Measurements from ENCODE around the gene TCF20.

Gene TCF20

GRCh38 chr22:42294034-42294985 lies 23.9 kb upstream of the TCF20 start:
- DNase-seq (ENCODE audit: low read depth, low spot score), result peak; percentile 47
- TF ChIP-seq, protein P1, sequence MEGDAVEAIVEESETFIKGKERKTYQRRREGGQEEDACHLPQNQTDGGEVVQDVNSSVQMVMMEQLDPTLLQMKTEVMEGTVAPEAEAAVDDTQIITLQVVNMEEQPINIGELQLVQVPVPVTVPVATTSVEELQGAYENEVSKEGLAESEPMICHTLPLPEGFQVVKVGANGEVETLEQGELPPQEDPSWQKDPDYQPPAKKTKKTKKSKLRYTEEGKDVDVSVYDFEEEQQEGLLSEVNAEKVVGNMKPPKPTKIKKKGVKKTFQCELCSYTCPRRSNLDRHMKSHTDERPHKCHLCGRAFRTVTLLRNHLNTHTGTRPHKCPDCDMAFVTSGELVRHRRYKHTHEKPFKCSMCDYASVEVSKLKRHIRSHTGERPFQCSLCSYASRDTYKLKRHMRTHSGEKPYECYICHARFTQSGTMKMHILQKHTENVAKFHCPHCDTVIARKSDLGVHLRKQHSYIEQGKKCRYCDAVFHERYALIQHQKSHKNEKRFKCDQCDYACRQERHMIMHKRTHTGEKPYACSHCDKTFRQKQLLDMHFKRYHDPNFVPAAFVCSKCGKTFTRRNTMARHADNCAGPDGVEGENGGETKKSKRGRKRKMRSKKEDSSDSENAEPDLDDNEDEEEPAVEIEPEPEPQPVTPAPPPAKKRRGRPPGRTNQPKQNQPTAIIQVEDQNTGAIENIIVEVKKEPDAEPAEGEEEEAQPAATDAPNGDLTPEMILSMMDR (IDR thresholded peaks at IDR 0.05; ENCODE audit: low read depth, low read length), result no peak
- in situ Hi-C loops (cut with HindIII; ENCODE audit: low sequenced_read_pairs), result no loop called here
- H3K4me3 ChIP-seq (ENCODE audit: low read depth, low read length), result no peak overlapping the region

- in situ Hi-C loops (cut with HindIII; ENCODE audit: low sequenced_read_pairs), result no loop called here
- TF ChIP-seq, protein P1 (IDR thresholded peaks at IDR 0.05; ENCODE audit: low read depth, low read length), result no peak
- H3K4me3 ChIP-seq (ENCODE audit: low read depth, low read length), result no peak overlapping the region
- no peak for DNase-seq (ENCODE audit: low read depth, low spot score)
These were observed 22.5 kb upstream of the TCF20 start for GRCh38 chr22:42292732-42293520.

GRCh38 chr22:42291287-42291686 lies 20.8 kb upstream of the TCF20 start:
- H3K4me3 ChIP-seq (ENCODE audit: low read depth, low read length), result no peak overlapping the region
- in situ Hi-C loops (cut with HindIII; ENCODE audit: low sequenced_read_pairs), result no loop called here
- DNase-seq (ENCODE audit: low read depth, low spot score), result no peak
- TF ChIP-seq, protein P1 (IDR thresholded peaks at IDR 0.05; ENCODE audit: low read depth, low read length), result no peak

DNA sequence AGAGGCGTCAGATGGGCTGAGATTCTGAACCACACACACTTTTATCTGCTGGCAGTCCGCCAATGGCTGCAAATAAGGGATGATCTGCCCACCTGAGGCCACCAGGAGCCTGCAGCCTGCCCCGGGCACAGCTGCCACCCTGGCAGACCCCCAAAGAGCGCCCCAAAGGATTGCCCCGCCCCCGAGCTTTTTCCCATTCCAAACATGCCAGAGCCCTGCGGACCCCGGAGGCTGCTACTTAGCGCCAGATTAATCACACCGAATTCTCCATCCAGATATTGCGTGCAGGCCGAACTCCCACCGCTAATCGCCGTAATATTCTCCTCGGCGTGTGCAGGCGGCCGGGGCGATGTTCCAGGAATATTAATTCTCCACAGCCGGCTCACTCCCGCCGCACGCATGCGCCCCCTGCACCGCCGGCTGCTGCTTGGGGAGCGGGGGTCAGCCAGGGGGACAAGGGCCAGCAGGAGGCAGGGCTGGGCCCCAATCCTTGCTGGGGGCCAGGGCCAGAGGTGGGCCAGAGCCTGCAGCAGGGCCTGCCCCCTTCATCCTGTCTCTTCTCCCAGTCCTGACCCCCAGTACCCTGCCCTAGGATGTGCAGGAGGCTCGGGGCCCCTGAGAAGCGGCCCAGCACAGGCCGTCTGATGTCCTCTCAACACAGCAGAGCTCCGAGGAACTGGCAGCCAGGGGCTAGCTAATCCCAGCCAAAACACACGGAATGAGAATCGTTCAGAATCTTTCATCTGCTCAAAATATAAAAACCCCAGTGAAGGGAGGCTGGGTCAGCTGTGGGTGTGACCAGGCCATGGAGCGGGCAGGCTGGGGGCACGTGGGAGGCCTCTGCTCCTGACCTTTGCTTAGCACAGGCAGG lies 19.5 kb upstream of the TCF20 start:
- no peak overlapping the region for H3K4me3 ChIP-seq (ENCODE audit: low read depth, low read length)
- DNase-seq (ENCODE audit: low read depth, low spot score), result no peak
- in situ Hi-C loops (cut with HindIII; ENCODE audit: low sequenced_read_pairs), result no loop called here
- TF ChIP-seq, protein P1 (IDR thresholded peaks at IDR 0.05; ENCODE audit: low read depth, low read length), result no peak

- no peak for DNase-seq (ENCODE audit: low read depth, low spot score)
- in situ Hi-C loops (cut with HindIII; ENCODE audit: low sequenced_read_pairs), result no loop called here
- no peak overlapping the region for H3K4me3 ChIP-seq (ENCODE audit: low read depth, low read length)
- TF ChIP-seq, protein P1 (IDR thresholded peaks at IDR 0.05; ENCODE audit: low read depth, low read length), result no peak
These were observed 18.3 kb upstream of the TCF20 start for GRCh38 chr22:42288791-42289190.
